Bronchial epithelial cell (primary cell): Measurements from ENCODE around the gene AFP. TPM values are rescaled to one million over a fixed set of nuclear protein-coding genes. Genes with fewer than 3 reads are reported as not detected.

Source experiments
- DNase-seq: peaks from one replicate; pipeline ENCODE4 v3.0.0-alpha.2; 2010; ENCODE audit warnings: low read depth
- FAIRE-seq: peaks from 2 replicates; lab custom pipeline; 2011; peaks lifted over from hg19 to GRCh38; lab: Jason Lieb, UNC
- H3K27me3 ChIP-seq: 2 replicates; pipeline ENCODE4 v1.5.1; 2011; ENCODE audit warnings: low read length; ENCODE audit not compliant: control insufficient read depth, insufficient read depth
- H3K36me3 ChIP-seq: 2 replicates; pipeline ENCODE4 v1.5.1; 2011; ENCODE audit warnings: low read length; ENCODE audit not compliant: control insufficient read depth, insufficient read depth
- H3K4me3 ChIP-seq: 2 replicates; pipeline ENCODE4 v1.5.1; 2011; ENCODE audit warnings: mild to moderate bottlenecking, low read depth, low read length, control low read depth
- total RNA-seq: library from RNA; depleted of rRNA; stranded (reverse); fragments of >200 nt; gene quantifications from 2 replicates; pipeline ENCODE4 v1.2.1, GENCODE V29; 2014
- TF ChIP-seq, protein P1 (sequence below): IDR thresholded peaks from 2 replicates; pipeline ENCODE4 v1.5.1; 2011; ENCODE audit warnings: mild to moderate bottlenecking, moderate library complexity, low read length, control low read depth, inconsistent platforms; ENCODE audit not compliant: insufficient read depth, severe bottlenecking

Gene AFP
- total RNA-seq, 1 donor from 2014 or later: not detected

DNA sequence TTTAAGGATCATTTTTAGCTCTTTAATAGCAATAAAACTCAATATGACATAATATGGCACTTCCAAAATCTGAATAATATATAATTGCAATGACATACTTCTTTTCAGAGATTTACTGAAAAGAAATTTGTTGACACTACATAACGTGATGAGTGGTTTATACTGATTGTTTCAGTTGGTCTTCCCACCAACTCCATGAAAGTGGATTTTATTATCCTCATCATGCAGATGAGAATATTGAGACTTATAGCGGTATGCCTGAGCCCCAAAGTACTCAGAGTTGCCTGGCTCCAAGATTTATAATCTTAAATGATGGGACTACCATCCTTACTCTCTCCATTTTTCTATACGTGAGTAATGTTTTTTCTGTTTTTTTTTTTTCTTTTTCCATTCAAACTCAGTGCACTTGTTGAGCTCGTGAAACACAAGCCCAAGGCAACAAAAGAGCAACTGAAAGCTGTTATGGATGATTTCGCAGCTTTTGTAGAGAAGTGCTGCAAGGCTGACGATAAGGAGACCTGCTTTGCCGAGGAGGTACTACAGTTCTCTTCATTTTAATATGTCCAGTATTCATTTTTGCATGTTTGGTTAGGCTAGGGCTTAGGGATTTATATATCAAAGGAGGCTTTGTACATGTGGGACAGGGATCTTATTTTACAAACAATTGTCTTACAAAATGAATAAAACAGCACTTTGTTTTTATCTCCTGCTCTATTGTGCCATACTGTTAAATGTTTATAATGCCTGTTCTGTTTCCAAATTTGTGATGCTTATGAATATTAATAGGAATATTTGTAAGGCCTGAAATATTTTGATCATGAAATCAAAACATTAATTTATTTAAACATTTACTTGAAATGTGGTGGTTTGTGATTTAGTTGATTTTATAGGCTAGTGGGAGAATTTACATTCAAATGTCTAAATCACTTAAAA lies 16.6 kb upstream of the AFP start:
- no peaks in the 10 kb centered on the region for H3K27me3 ChIP-seq

DNA sequence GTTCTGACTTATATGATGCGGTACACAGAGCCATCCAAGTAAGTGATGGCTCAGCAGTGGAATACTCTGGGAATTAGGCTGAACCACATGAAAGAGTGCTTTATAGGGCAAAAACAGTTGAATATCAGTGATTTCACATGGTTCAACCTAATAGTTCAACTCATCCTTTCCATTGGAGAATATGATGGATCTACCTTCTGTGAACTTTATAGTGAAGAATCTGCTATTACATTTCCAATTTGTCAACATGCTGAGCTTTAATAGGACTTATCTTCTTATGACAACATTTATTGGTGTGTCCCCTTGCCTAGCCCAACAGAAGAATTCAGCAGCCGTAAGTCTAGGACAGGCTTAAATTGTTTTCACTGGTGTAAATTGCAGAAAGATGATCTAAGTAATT lies 15.4 kb upstream of the AFP start:
- Histone ChIP-seq H3K4me3 (no peak overlapping the region), H3K27me3 (no peaks in the 10 kb centered on the region), H3K36me3 (no peaks in the 10 kb centered on the region)
- no peak for FAIRE-seq
- no peak for DNase-seq
- TF ChIP-seq, protein P1, sequence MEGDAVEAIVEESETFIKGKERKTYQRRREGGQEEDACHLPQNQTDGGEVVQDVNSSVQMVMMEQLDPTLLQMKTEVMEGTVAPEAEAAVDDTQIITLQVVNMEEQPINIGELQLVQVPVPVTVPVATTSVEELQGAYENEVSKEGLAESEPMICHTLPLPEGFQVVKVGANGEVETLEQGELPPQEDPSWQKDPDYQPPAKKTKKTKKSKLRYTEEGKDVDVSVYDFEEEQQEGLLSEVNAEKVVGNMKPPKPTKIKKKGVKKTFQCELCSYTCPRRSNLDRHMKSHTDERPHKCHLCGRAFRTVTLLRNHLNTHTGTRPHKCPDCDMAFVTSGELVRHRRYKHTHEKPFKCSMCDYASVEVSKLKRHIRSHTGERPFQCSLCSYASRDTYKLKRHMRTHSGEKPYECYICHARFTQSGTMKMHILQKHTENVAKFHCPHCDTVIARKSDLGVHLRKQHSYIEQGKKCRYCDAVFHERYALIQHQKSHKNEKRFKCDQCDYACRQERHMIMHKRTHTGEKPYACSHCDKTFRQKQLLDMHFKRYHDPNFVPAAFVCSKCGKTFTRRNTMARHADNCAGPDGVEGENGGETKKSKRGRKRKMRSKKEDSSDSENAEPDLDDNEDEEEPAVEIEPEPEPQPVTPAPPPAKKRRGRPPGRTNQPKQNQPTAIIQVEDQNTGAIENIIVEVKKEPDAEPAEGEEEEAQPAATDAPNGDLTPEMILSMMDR: no peak

More for the DNA sequence above, 16.6 kb upstream of the AFP start:
- FAIRE-seq (no peak), DNase-seq (no peak)
- Histone ChIP-seq H3K4me3 (no peak overlapping the region), H3K36me3 (no peaks in the 10 kb centered on the region)
- TF ChIP-seq, protein P1: no peak

DNA sequence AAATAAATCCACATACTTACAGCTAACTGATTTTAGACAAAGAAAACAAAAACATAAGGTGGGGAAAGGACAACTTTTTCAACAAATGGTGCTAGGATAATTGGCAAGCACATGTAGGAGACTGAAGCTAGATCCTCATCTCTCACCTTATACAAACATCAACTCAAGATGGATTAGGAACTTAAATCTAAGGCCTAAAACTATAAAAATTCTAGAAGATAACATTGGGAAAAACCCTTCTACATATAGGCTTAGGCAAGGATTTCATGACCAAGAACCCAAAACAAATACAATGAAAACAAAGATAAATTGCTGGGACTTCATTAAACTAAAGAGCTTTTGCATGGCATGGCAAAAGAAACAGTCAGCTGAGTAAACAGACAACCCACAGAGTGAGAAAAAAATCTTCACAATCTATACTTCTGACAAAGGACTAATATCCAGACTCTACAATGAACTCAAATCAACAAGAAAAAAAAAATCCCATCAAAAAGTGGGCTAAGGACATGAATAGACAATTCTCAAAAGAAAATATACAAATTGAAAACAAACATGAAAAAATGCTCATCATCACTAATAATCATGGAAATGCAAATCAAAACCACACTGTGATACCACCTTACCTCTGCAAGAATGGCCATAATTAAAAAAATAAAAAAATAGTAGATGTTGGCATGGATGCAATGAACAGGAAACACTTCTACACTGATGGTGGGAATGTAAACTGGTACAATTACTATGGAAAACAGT lies 14.1 kb upstream of the AFP start:
- H3K4me3 ChIP-seq: no peak overlapping the region
- FAIRE-seq (no peak), DNase-seq (no peak)
- TF ChIP-seq, protein P1: no peak
- no peaks in the 10 kb centered on the region for H3K27me3 ChIP-seq
- no peaks in the 10 kb centered on the region for H3K36me3 ChIP-seq

DNA sequence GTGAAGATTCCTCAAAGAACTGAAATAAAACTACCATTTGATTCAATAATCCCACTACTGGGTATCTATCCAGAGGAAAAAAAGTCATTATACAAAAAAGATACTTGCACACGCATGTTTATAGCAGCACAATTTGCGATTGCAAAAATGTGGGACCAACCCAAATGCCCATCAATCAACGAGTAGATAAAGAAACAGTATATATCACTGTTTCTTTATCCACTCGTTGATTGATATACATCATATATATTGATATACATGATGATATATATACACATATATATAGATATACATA lies 13.6 kb upstream of the AFP start:
- H3K27me3 ChIP-seq: no peaks in the 10 kb centered on the region
- H3K4me3 ChIP-seq: no peak overlapping the region
- no peaks in the 10 kb centered on the region for H3K36me3 ChIP-seq
- FAIRE-seq (no peak), DNase-seq (no peak)
- TF ChIP-seq, protein P1: no peak

DNA sequence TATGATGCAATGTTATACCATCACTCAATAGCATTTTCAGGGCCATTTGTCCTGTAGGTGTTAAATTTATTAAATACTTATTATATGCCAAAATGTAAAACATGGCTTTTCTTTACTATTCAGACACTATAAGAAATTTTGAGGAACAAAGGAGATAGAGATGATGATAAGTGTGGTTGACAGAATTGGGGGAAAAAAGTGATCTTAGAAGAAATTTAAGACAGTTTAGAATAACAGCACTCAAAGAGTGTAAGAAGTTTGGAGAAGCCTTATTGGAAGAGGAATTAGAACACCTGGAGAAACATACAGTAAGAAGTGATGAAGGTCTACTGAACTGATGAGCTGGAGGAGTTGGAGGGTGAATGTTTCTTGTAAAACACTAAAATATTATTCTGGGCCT lies 12.8 kb upstream of the AFP start:
- no peak overlapping the region for H3K4me3 ChIP-seq
- FAIRE-seq (no peak), DNase-seq (no peak)
- no peaks in the 10 kb centered on the region for H3K36me3 ChIP-seq
- no peaks in the 10 kb centered on the region for H3K27me3 ChIP-seq
- TF ChIP-seq, protein P1: no peak
